ENCODE data around the gene DSCAM. TPM values are rescaled to one million over a fixed set of nuclear protein-coding genes. Genes with fewer than 3 reads are reported as not detected.

Gene DSCAM
- total RNA-seq, 4 donors from 2014 or later = 0.07 TPM; not detected in 3

GRCh38 chr21:40647706-40648105 lies 199.3 kb downstream of the DSCAM start:
- intact Hi-C loops (cut with DNase I; ENCODE audit: low total_unique reads) = no loop called here
- Histone ChIP-seq H3K36me3 (no peaks in the 10 kb centered on the region), H3K4me1 (no peaks in the 10 kb centered on the region), H3K4me3 (no peak overlapping the region), H3K27ac (no peak overlapping the region), H3K9me3 (no peaks in the 10 kb centered on the region), H3K27me3 (no peaks in the 10 kb centered on the region)
- TF ChIP-seq POLR2A (IDR thresholded peaks at IDR 0.05) = no peak
- TF ChIP-seq CTCF (IDR thresholded peaks at IDR 0.05) = no peak
- DNase-seq = no peak

- no peak overlapping the region for H3K4me3 ChIP-seq
These were observed 200.3 kb downstream of the DSCAM start for GRCh38 chr21:40646651-40647050.

GRCh38 chr21:40641042-40641441 lies 205.9 kb downstream of the DSCAM start:
- H3K27ac ChIP-seq = no peak overlapping the region
- H3K4me3 ChIP-seq = no peak overlapping the region
- no peaks in the 10 kb centered on the region for H3K9me3 ChIP-seq
- DNase-seq = no peak
- TF ChIP-seq POLR2A (IDR thresholded peaks at IDR 0.05) (no peak), CTCF (IDR thresholded peaks at IDR 0.05) (no peak)
- intact Hi-C loops (cut with DNase I; ENCODE audit: low total_unique reads) = no loop called here
- H3K36me3 ChIP-seq = no peaks in the 10 kb centered on the region
- no peaks in the 10 kb centered on the region for H3K4me1 ChIP-seq
- no peaks in the 10 kb centered on the region for H3K27me3 ChIP-seq

More at GRCh38 chr21:40646651-40647050, 200.3 kb downstream of the DSCAM start:
- Histone ChIP-seq H3K27ac (no peak overlapping the region), H3K36me3 (no peaks in the 10 kb centered on the region), H3K27me3 (no peaks in the 10 kb centered on the region), H3K4me1 (no peaks in the 10 kb centered on the region), H3K9me3 (no peaks in the 10 kb centered on the region)
- intact Hi-C loops (cut with DNase I; ENCODE audit: low total_unique reads) = no loop called here
- TF ChIP-seq CTCF (IDR thresholded peaks at IDR 0.05) = no peak
- DNase-seq = no peak

DNA sequence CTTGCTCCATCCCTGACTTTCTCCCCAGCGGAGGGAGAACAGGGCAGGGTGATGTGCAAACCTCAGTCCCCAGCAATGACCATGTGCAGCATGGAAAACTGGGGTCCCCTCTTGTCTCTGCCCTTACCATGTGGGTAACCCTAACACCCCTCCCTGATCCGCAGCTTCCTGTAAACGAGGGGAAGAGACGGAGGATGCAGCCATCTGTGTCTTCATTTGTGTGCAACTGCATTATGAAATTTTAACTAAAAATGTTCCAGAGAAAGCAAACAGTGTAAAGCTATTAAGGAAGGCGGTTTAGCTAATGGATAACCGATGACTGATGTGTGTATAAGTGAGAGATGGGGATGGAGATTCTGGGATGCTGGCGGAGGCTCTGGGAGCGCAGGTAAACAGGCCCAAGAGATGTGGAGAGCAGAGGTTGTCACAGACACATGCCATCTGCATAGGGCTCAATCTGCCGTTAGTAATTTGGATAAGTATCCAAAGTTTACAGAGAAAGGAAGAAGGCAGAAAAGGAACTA lies 206.6 kb downstream of the DSCAM start:
- Histone ChIP-seq H3K36me3 (no peaks in the 10 kb centered on the region), H3K27ac (no peak overlapping the region), H3K27me3 (no peaks in the 10 kb centered on the region), H3K9me3 (no peaks in the 10 kb centered on the region), H3K4me3 (no peak overlapping the region), H3K4me1 (no peaks in the 10 kb centered on the region)
- TF ChIP-seq POLR2A (IDR thresholded peaks at IDR 0.05) (no peak), CTCF (IDR thresholded peaks at IDR 0.05) (no peak)
- intact Hi-C loops (cut with DNase I; ENCODE audit: low total_unique reads) = no loop called here
- no peak for DNase-seq

- TF ChIP-seq POLR2A (IDR thresholded peaks at IDR 0.05) = no peak
- TF ChIP-seq CTCF (IDR thresholded peaks at IDR 0.05) = no peak
- intact Hi-C loops (cut with DNase I; ENCODE audit: low total_unique reads) = no loop called here
- Histone ChIP-seq H3K27me3 (no peaks in the 10 kb centered on the region), H3K36me3 (no peaks in the 10 kb centered on the region), H3K27ac (no peak overlapping the region), H3K4me3 (no peak overlapping the region), H3K9me3 (no peaks in the 10 kb centered on the region), H3K4me1 (no peaks in the 10 kb centered on the region)
- no peak for DNase-seq
These were observed 207.3 kb downstream of the DSCAM start for GRCh38 chr21:40639616-40640194.

Data from uterus (tissue), 4 donors.